HG03095 (cell line): Measurements from ENCODE around the gene RPL21.

Experiments used
- ATAC-seq: cut with Tn5 transposase; IDR thresholded peaks from one replicate; pipeline ENCODE4 v1.9.1; 2021; ENCODE audit warnings: moderate library complexity; ENCODE audit not compliant: unreplicated experiment

RPL21 gene

DNA sequence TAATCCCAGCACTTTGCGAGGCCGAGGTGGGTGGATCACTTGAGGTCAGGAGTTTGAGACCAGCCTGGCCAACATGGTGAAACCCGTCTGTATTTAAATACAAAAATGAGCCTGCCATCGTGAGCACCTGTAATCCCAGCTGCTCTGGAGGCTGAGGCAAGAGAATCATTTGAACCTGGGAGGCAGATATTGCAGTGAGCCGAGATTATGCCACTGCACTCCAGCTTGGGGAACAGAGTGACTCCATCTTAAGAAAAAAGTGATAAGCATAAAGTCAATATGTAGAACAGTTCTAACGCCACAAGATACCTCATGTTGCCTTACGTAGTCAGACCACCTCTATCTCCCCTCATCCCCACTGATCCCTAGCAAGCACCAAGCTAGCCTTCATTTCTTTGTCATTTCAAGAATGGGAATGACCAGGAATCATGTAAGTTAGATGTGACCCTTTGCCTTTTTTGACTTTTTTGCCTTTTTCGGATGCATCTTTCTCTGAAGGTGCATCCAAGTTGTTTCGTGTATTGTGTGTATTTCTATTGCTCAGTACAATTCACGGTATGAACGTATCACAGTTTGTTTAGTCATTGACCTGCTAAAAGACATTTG lies 6.4 kb downstream of the RPL21 start:
- ATAC-seq, result no peak

DNA sequence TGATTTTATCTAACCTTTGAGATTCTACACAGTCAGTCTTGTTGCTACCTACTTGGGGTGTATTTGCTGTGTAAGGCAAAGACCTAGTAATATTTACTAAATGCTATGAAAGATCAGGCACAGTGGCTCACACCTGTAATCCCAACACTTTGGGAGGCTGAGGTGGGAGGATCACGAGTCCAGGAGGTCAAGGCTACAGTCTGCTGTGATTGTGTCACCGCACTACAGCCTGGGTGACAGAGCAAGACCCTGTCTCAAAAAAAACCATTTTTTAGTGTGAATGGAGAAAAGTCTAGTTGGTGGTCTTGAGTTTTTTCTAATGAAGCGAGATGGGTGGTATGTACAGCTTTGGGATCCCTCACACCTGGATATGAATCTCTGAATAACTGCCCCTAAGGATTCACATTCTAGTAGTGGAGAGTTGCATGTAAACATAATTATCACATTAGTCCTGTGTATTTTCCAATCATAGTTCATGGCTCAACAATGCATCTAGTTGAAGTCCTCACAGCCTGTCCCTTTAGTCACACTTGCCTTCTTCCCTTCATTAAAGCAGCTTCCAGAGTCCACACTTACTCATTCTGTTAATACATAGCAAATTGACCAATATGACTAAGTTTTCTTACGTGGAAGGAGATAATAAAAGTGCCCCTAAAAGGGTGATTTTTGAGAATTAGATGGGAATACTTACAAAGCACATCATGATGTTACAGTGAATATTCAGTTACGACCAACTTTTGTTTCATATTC lies 7.5 kb downstream of the RPL21 start:
- no peak for ATAC-seq

DNA sequence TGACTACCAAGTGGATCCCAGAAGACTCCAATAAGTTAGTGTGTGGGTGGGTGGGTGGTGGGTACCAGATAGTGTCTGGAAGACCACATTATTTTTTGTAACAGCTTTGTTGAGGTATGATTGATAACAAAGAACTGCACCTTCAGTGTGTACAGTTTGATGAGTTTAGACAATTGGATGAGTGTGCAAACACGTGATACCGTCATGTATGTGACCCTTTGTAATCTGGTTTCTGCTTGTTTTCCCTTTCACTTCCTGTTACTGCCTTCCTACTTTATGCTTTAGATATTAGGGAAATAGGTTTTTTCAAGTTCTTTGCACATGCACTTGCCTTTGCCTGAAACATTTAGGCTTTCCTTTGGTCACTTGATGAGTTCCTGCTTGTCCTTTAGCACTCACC lies 8.5 kb downstream of the RPL21 start:
- ATAC-seq, result no peak

DNA sequence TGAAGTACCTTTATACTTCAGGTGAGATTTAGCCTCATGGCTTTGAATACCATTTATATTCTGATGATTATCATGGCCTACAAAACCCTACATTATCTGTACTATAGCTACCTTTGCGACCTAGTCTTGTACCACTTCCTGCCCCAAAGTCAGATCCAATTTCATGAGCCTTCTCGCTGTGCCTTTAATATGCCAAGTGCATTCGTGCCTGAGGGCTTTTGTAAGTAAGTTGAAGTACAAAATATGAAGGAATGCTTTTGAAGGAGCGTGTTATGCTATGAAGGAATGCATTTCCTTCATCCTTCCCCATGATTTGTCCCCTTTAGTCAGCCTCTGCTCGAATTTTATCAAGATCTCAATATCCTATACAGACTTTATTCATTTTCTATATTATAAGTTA lies 10.0 kb downstream of the RPL21 start:
- ATAC-seq, result no peak

DNA sequence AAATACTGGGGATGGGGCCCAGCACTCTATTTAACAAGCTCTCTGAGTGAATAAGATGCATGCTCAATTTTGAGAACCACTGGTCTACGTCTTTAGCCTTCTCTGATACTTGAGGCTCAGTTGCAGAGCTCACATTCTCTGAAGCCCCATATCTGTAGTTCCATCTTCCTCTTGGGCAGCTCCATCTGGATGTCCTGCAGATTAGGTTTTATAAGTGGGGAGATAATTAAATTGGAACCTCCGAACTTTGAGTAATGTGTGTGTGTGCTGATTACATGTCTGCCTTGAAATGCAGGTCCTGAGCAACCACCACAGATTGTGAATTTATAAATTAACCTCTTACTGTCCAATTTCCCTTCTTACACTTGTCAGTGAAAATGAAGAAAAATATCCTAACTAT lies 12.1 kb downstream of the RPL21 start:
- no peak for ATAC-seq

DNA sequence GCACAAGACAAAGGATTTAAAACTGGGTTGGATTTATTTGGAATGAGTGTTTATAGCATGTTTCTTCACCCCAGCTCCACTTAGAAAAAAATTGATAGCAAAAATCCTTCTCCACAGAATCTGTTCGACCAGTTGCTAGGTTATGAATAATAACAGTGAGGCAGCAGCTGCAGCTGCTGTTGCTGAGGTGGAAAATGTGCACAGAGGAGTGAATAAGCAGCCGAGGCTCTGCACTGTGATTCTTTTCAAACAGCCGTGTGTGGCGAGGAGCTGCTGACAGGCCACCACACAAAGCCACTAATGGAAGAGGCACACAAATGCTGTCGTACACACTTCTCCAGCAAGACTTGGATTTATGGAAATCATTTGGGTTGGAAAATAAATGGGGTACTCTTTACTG lies 12.8 kb downstream of the RPL21 start:
- ATAC-seq, result no peak

DNA sequence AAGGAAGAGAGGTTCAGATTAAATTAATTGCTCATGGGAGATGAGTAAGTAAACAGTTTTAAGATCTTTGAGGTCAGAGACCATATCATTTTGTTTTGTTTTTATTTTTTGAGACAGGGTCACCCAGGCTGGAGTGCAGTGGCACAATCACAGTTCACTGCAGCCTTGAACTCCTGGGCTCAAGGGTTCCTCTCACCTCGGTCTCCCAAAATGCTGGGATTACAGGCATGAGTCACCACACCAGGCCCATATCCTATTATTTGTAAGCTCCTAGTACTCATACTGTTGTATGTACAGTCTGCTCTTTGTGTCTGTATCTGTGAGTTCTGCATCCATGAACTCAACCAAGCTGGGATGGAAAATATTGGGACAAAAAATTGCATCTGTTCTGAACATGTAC lies 13.3 kb downstream of the RPL21 start:
- ATAC-seq, result no peak

DNA sequence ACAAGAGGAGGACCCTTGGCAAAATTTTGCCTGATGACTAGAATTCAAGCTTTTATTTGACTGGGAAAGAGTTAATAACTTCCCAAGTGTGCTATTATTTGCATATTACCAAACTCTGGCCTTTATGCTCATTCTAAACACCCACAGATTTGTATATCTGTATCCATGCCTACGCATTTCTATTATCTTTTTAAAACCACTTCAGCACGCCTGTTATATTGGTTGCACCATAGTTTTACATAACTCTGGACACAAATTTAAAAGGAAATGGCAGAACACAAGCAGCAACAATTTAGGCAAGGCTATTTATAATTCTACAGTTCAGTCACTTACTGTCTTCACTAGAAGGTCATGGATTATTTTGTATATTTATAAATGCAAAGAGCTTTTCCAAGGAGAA lies 15.6 kb downstream of the RPL21 start:
- ATAC-seq, result no peak

DNA sequence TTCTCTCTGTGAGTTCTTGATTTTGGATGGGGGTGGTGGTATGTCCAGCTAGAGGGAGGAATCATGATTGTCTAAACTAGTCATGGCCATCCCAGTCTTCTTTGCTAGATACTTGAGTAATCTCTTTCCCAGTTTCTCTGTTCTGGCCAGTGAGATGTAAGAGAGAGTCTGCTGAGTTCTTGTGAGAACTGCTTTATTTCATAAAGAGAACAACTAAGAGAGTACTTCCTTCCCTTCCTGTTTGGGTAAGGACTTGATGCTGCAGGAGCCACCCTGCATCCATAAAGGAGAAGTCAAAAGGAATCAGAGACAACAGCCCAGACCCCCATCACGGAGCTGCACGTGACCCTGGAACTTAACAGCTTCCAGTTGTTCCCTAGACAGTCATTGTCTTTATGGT lies 16.2 kb downstream of the RPL21 start:
- ATAC-seq, result no peak

DNA sequence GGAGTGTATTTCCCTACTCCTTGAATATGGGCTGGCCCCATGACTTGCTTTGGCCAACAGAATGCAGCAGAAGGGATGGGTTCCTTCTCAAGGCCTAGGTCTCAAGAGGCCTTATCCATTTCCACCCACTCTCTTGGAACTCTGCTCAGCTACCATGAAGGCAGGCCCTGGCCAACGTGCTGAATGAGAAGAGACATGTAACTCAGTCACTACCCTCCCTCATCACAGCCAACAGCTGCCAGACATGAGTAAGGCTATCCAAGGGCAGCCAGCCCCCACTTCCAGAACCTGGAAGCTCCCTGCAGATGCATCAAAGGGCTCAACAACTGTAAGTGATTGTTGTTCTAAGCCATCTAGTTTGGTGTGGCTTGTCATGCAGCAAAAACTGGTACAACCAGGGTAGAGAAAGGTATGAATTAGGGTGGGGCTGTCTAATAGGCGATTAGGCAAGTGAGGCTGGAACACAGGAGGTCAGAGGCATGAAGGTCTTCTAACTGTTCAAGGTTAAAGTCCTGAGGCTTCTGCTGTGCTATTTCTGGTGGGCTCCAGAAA lies 17.8 kb downstream of the RPL21 start:
- ATAC-seq, result no peak

DNA sequence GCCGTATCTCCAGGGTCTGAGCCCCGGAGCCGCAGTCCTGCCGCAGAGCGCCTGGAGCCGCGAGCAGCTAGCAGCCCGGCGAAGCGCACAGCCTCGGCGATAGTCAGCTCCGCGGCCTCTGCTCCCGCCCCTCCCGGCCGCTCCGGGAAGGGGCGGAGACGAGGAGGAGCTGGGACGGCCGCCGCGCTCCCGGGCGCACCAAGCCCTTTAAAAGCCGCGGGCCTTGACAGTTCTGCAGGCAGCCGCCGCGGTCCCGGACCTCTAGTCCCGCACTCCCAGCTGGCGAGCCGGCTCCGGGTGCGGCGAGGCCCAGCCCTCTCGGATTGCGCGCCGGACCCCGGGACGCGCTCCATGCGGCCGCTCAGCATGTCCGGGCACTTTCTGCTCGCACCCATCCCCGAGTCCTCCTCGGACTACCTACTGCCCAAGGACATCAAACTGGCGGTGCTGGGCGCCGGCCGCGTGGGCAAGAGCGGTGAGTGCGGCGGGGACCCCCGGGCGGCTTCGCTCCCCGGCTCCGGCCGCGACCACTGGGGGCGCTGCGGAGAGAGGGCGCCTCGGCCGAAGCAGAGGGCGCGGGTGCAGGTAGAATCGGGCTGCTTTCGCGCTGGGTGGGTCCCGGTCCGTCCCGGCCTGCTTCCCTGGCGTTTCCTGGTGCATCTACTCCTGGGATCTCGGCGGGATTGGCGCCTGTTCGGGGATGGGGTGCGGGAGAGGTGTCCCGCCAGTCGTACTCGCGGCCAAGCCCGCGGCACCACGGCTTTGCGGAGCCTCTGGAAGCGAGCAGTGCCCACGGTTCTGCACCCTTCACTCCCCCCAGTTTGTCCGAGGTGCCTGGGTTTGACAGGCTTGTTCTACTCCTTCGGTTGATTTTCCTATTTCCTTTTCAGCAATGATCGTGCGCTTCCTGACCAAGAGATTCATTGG lies 19.5 kb downstream of the RPL21 start, which contains the start of gene RASL11A:
Gene RASL11A (plus strand): TSS at position 237 of the 927 bp plus-strand sequence. CDS start 115 bp downstream, at position 352.
- peak; percentile 85 for ATAC-seq

DNA sequence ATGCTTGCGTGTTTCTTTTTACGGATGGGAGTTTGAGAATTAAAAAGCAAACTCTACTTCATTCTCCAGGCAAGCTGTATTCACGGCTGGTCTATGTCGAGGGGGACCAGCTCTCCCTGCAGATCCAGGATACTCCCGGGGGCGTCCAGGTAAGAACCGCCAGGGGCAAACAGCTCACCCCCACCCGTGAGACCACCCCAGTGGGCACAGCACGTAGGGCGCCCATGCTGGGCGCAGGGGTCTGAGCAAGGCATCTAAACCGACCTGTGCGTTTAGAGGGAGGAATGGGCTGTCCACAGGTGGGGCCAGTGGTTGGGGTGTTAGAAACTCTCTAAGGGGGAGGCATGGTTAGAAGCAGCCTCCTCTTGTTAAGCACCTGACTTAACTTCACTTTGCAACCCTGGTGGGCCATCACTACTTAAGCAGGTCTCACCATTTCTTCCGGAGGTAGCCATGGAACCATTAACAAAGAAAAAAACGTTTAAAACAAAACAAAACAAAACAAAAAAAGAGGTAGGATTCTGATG lies 20.3 kb downstream of the RPL21 start:
- no peak for ATAC-seq

DNA sequence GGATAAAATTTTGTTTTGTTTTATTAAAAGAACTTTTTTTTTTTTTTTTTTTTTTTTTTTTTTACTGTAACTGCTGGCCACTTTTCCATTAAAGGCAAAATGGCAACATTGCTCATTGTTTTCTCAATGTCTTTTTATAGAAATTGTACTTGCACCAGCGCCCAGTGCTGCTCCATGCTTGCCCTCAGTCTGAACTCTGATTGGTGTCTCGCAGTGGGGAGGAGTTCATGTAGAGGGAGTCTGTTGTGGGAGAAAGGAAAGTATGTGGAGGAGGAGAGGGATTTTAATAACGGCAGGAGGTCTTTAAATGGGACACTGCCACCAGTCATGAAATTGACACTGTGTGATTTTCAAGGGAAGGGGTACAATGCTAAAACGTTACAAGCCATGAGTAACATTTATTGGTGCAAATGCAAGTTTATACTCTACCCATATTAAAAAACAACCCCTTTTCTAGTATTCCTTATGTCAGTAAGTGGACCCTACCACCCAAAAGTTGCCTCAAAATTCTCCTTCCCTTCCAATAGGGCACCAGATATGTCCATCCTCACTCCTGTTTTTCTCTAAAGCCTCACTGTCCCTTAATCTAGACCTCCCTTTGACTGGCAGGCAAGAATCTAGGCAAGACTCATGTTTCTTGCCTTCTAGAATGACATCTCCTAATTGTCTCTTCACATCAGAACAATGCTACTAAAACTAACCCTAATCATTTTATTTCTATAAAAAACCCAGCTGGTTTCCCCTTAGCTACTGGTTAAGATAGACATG lies 22.5 kb downstream of the RPL21 start:
- no peak for ATAC-seq

DNA sequence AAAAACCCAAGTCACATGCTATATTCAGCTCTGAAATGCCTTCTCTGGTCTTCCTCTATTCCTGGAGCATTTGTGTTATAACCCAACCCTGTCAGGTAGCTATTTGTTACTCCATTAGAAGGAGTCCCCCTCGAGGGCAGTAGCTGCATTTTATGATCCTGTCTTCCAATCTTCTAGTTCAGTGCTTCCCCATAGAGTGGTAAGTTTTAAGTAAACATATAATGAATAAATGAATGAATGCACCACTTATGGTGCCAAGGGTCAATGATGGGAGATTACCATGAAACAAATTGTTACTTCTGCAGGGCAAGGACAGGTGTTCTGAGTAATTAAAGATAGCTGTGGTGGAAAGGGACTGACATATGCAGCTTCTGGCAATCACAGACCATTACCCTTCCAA lies 23.3 kb downstream of the RPL21 start:
- ATAC-seq, result no peak

DNA sequence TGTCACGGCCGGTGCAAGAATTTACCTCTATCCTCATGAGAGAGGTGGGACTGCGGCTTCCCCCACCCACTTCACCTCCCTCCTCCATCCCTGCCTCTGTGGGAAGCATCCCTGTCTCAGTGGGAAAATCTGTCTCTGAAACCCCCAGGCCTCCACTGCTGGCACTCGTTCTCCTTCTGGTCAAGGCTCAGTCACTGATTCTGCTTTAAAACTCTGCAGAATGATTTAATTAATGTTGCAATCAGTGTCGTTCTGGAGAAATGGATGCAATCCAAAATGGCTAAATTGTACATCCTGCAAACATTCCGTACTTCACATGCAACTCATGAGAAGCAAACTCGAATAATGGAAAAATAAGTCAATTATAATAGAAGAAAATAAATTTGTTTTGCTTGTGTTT lies 24.8 kb downstream of the RPL21 start:
- ATAC-seq, result no peak

DNA sequence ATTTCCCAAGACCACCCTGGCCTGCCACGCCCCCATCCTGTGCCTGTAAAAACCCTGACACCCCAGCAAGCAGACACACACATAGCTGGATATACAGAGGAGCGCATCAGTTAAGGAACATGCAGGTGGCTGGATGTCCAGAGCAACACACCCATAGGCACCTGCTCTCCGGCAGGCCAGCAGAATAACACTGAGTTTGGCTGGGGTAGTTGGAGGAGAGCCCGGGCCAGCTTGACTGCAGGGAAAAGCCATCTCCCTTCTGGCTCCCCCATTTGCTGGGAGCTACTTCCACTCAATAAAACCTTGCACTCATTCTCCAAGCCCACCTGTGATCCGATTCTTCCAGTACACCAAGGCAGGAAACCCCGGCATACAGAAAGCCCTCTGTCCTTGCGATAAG lies 28.1 kb downstream of the RPL21 start:
- ATAC-seq, result no peak

DNA sequence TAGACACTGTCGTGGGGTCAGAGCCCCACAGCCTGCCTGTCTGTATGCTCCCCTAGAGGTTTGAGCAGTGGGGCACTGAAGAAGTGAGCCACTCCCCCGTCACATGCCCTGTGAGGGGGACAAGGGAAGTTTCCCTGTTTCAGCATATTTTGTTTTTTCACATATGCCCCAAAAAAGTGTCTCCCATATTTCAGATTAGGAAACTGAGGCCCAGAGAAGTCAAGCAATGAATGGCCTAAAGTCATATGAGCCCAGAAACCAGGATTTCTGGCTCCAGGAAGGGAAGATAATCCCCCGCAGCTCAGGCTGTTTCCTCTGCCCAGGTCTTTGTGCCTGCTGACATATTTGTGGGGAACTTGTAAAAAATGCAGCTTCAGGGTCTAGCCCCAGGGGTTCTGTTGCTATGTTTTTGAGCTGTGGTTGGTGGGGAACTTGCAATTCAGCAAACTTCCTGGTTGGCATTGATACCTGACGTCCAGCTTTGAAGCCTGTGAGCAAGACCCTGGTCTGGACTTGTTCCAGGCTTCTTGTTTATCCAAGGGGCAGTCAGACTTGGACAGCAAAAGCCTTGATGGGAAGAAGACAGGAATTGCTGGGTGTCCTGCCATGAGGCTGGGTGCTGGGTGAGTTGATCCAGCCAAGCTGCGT lies 28.8 kb downstream of the RPL21 start:
- ATAC-seq, result no peak

DNA sequence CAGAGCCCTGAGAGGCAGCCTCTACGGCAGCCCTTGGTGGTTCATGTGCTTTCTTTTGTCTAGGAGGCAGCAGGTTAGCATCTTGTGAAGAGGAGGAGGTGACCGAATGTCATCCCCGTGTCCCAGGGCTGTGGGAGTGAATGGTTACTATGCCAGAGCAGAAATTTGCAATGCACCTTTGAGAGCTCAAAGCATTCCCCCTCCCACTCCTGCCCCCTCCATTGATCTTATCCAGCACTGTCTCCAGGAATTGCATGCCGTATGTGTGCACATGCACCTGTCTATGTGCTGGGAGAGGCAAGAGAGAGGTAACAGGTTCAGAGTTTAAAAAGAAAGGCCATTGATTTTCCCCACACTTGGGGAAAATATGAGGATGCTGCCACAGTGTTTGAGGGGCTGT lies 29.5 kb downstream of the RPL21 start:
- ATAC-seq, result no peak

DNA sequence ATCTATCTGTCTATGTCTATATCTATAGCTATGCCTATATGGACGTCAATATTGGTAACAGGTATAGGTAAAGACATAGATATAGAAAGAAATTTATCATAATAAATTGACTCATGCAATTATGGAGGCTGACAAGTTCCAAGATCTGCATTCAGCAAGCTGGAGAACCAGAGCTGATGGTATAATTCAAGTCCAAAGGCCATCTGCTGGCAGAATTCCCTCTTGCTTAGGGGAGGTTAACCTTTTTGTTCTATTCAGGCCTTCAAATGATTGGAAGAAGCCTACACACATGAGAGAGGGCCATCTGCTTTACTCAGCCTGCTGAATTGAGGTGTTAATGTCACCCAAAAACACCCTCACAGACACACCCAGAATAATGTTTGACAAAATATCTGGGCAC lies 30.1 kb downstream of the RPL21 start:
- ATAC-seq, result no peak

DNA sequence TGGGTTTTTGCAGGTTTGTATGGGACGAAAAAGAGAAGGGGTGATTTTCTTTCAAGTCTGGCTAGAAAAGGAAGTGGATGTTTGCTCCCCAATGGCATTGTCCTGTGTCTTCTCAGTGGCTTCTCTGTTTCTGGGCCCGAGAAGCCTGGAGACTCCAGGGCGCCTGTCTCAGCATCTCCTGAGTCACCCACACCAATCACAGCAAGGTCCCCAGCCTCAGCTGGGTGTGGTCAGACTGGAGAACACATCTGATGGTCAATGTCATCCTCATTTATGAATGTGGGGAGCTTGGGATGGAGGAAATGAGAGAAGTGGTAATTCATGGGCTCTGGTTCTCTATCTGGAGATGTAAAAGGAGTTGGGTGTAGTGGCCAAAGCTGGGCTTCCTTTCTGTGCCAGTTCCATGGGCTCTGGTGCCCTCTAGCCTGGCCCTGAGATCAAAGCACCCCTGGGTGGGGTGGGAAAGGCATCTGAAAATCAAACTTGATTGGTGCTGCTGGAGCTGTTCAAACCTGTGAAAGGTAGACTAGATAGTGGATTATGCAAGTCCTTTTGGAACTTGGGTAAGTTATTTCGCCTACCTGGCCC lies 32.6 kb downstream of the RPL21 start:
- no peak for ATAC-seq
